SU-DHL-6 (cell line): ENCODE measurements around the gene P3H3.
"Not testable (repeated sequence)": the region's sequence is repeated elsewhere in the genome, so short reads cannot be mapped to it uniquely, and the experiment has no call there.

ENCODE experiments used
- H2AFZ ChIP-seq: fragments of 200-600 bp; sonication (generic); 2 replicates; pipeline ENCODE4 v1.6.1; 2014; ENCODE audit warnings: low read depth, mild to moderate bottlenecking, moderate library complexity, mixed read lengths, antibody characterized with exemption, low read length; ENCODE audit not compliant: severe bottlenecking
- H3F3A ChIP-seq: fragments of 200-600 bp; shearing (Covaris generic); 2 replicates; pipeline ENCODE4 v1.6.0; 2016; ENCODE audit warnings: antibody characterized with exemption, mild to moderate bottlenecking; ENCODE audit not compliant: insufficient read depth
- H3K27ac ChIP-seq: fragments of 200-600 bp; sonication (generic); 2 replicates; pipeline ENCODE4 v1.5.1; 2016; ENCODE audit warnings: low read depth, mild to moderate bottlenecking, low read length, moderate library complexity, mixed read lengths
- H3K27me3 ChIP-seq: fragments of 200-600 bp; sonication (generic), shearing (Covaris generic); 2 replicates; pipeline ENCODE4 v1.6.0; 2014; ENCODE audit warnings: mild to moderate bottlenecking, low read length
- H3K36me3 ChIP-seq: fragments of 200-600 bp; sonication (generic); 2 replicates; pipeline ENCODE4 v1.6.1; 2014; ENCODE audit warnings: mild to moderate bottlenecking, low read length, mixed read lengths
- H3K4me2 ChIP-seq: fragments of 300-600, 200-600 bp; shearing (Covaris generic), sonication (generic); 2 replicates; pipeline ENCODE4 v1.6.0; 2014; ENCODE audit warnings: low read length, low read depth, mild to moderate bottlenecking; ENCODE audit not compliant: poor library complexity, severe bottlenecking
- H3K4me3 ChIP-seq: fragments of 200-600 bp; sonication (generic); 2 replicates; pipeline ENCODE4 v1.5.1; 2014; ENCODE audit warnings: antibody characterized with exemption, low read length, mild to moderate bottlenecking, mixed read lengths; ENCODE audit not compliant: insufficient read depth, poor library complexity, severe bottlenecking
- H3K79me2 ChIP-seq: fragments of 200-600 bp; sonication (generic); 2 replicates; pipeline ENCODE4 v1.6.1; 2014; ENCODE audit warnings: mild to moderate bottlenecking, low read length, moderate library complexity; ENCODE audit not compliant: insufficient read depth
- H3K9ac ChIP-seq: fragments of 200-600 bp; sonication (generic); 2 replicates; pipeline ENCODE4 v1.7.0; 2014; ENCODE audit warnings: mild to moderate bottlenecking, low read length
- H3K9me2 ChIP-seq: fragments of 200-600 bp; sonication (generic); replicated peaks from 2 replicates; pipeline ENCODE4 v1.6.1; 2014; ENCODE audit warnings: low read length; ENCODE audit not compliant: insufficient read depth
- H3K9me3 ChIP-seq: fragments of 200-600 bp; sonication (generic); 2 replicates; pipeline ENCODE4 v1.6.1; 2014; ENCODE audit warnings: low read length, mixed read lengths; ENCODE audit not compliant: insufficient read depth
- H4K20me1 ChIP-seq: fragments of 200-600 bp; sonication (generic); 2 replicates; pipeline ENCODE4 v1.6.1; 2014; ENCODE audit warnings: low read depth, mild to moderate bottlenecking, antibody characterized with exemption, low read length, moderate library complexity, mixed read lengths
- CTCF ChIP-seq: fragments of 200-600 bp; sonication (generic); IDR thresholded peaks from one replicate; pipeline ENCODE4 v1.5.1; 2017; ENCODE audit warnings: antibody characterized with exemption, mild to moderate bottlenecking, low read length, moderate library complexity; ENCODE audit not compliant: insufficient read depth, poor library complexity, severe bottlenecking
- EZH2phosphoT487 ChIP-seq: fragments of 200-600 bp; sonication (generic), shearing (Covaris generic); conservative IDR thresholded peaks from 2 replicates; pipeline ENCODE4 v1.6.1; 2018; ENCODE audit warnings: mild to moderate bottlenecking, antibody characterized with exemption, low read length, moderate library complexity, mixed read lengths

The P3H3 gene

GRCh38 chr12:6871052-6871957 lies 43.1 kb downstream of the P3H3 start:
- Histone ChIP-seq H4K20me1 (no peaks in the 10 kb centered on the region; the same call in 1 of the 2 replicates), H3K9ac (peak overlapping the region; percentile 82), H3K79me2 (peaks cover 19% of the 10 kb centered on the region), H3K4me2 (peak overlapping the region; percentile 85), H2AFZ (no peak overlapping the region), H3K9me2 (no peaks in the 10 kb centered on the region), H3K36me3 (peaks cover 3% of the 10 kb centered on the region; the same call in 1 of the 2 replicates), H3K27ac (peak overlapping the region; percentile 69), H3K27me3 (no peaks in the 10 kb centered on the region), H3K4me3 (peak overlapping the region; percentile 70), H3F3A (peaks cover 48% of the 10 kb centered on the region), H3K9me3 (no peaks in the 10 kb centered on the region)
- TF ChIP-seq EZH2phosphoT487: no peak

GRCh38 chr12:6872073-6873048 lies 44.2 kb downstream of the P3H3 start:
- Histone ChIP-seq H3K4me3 (peak overlapping the region; percentile 70), H3K79me2 (peaks cover 19% of the 10 kb centered on the region), H3K27me3 (no peaks in the 10 kb centered on the region), H3K9me2 (no peaks in the 10 kb centered on the region), H2AFZ (no peak overlapping the region), H3K9ac (peak overlapping the region; percentile 82), H3F3A (peaks cover 48% of the 10 kb centered on the region), H3K36me3 (peaks cover 3% of the 10 kb centered on the region; the same call in 1 of the 2 replicates), H3K9me3 (no peaks in the 10 kb centered on the region), H4K20me1 (no peaks in the 10 kb centered on the region; the same call in 1 of the 2 replicates), H3K4me2 (peak overlapping the region; percentile 85), H3K27ac (peak overlapping the region; percentile 69)
- no peak for TF ChIP-seq EZH2phosphoT487
- peak; percentile 90 for TF ChIP-seq CTCF

DNA sequence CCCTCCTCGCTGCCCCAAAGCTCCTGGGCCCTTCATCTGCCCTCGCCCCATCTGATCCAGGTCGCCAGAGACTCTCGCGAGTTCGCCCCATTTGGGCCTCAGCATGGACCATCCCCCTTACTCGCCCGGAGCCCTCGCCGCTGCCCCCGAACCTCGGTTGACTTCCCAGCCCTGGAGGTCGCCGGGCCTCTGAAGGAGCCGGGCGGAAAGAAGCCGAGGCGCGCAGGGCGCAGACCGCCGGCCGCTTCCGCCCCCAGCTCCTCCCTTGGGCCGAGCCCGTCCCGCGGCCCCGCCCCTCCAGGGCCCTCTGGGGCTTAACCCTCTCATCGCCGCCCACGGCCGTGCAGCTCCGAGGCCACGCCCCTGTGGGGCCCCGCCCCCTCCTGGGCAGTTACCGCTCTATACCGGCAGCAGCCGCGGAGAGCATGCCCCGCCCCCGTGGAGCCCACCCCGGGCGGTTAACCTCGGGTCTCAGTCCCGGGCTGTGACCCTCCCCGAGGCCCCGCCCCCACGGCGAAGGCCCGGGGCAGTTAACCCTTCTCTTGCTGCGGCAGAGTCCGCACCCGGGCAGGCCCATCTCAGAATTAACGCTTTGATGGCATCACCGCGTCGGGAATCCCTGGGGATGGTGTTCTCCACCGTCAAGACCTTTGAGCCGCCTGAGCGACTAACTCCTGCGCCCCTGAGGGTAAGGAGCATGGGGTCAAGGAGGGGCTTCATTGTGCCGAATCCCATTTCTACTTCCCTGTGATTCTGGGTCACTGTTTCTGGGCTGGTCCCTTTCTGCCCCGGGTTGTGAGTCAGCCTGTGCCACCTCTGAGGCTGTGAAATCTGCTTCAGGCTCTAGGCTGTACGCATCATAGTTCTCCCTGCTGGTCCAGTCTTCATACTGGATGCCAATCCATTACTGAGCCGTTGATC lies 45.1 kb downstream of the P3H3 start, which contains the start of gene SPSB2:
TSS of gene SPSB2 (minus strand) at position 210 of the 921 bp plus-strand sequence. CDS start 402 bp downstream, outside the sequence.
- Histone ChIP-seq H3K4me3 (peak within 1 kb of the TSS; percentile 70), H4K20me1 (no peaks in the 10 kb centered on the region; the same call in 1 of the 2 replicates), H3K9me2 (no peaks in the 10 kb centered on the region), H3K79me2 (peaks cover 9% of the 10 kb centered on the region), H3F3A (peaks cover 46% of the 10 kb centered on the region), H3K4me2 (peak within 1 kb of the TSS; percentile 85), H3K27ac (peak within 1 kb of the TSS; percentile 69), H3K36me3 (peaks cover 3% of the 10 kb centered on the region; the same call in 1 of the 2 replicates), H2AFZ (peak within 1 kb of the TSS; percentile 78), H3K9me3 (no peaks in the 10 kb centered on the region), H3K27me3 (no peaks in the 10 kb centered on the region), H3K9ac (peak within 1 kb of the TSS; percentile 82)
- no peak for TF ChIP-seq CTCF
- TF ChIP-seq EZH2phosphoT487: no peak

DNA sequence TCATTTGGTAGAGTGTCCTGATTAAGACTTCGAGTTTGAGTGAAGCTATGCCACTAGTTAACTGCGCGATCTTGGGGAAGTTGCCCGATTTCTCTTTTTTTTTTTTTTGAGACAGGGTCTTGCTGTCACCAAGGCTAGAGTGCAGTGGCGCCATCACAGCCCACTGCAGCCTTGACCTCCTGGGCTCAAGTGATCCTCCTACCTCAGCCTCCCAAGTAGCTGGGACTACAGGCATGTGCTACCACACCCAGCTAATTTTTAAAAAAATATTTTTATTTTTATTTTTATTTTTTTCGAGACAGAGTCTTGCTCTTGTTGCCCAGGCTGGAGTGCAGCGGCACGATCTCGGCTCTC lies 45.8 kb downstream of the P3H3 start:
- peak overlapping the region; percentile 82 for H3K9ac ChIP-seq
- peak overlapping the region; percentile 64 for H3K27ac ChIP-seq
- not testable (repeated sequence) for H3K9me3 ChIP-seq, H3K36me3 ChIP-seq, H3K27me3 ChIP-seq, H3K79me2 ChIP-seq, H3K9me2 ChIP-seq, H4K20me1 ChIP-seq
- peak overlapping the region; percentile 70 for H3K4me3 ChIP-seq
- H3F3A ChIP-seq: peaks cover 40% of the 10 kb centered on the region
- peak overlapping the region; percentile 78 for H2AFZ ChIP-seq
- peak overlapping the region; percentile 85 for H3K4me2 ChIP-seq

DNA sequence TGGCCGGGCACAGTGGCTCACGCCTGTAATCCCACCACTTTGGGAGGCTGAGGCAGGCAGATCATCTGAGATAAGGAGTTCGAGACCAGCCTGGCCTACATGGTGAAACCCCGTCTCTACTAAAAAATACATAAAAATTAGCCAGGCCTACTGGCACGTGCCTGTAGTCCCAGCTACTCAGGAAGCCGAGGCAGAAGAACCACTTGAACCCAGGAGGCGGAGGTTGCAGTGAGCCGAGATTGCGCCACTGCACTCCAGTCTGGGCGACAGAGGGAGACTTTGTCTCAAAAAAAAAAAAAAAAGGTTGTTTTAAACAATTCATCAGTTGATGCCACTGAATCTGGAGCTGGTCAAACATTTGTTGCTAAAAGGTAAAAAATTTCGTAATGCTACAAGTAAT lies 51.6 kb downstream of the P3H3 start:
- H3K4me3 ChIP-seq, H4K20me1 ChIP-seq, H3K79me2 ChIP-seq, H3K9ac ChIP-seq, H3K4me2 ChIP-seq, H3K9me2 ChIP-seq, H3F3A ChIP-seq, H3K36me3 ChIP-seq, H3K9me3 ChIP-seq, H2AFZ ChIP-seq, H3K27ac ChIP-seq, H3K27me3 ChIP-seq: not testable (repeated sequence)
